Right atrium auricular region (tissue), 2 donors: ENCODE results near the gene CTAGE6. TPM values are rescaled to one million over a fixed set of nuclear protein-coding genes. Genes with fewer than 3 reads are reported as not detected.
"Not testable (repeated sequence)": the region's sequence is repeated elsewhere in the genome, so short reads cannot be mapped to it uniquely, and the experiment has no call there.

Source experiments
- DNase-seq: peaks from one replicate; pipeline ENCODE4 v3.0.0-alpha.2; 2019; ENCODE audit warnings: low spot score
- H3K27ac ChIP-seq, 2 donors: fragments of 200-600 bp; sonication (generic); 1 replicate in 1 of 2; 2 replicates in 1 of 2; pipeline ENCODE4 v1.5.1; 2016 to 2019
- H3K27me3 ChIP-seq, 2 donors: fragments of 200-600 bp; sonication (generic); one replicate each; pipeline versions ENCODE4 v1.5.1 to v1.6.0; 2017 to 2019
- H3K36me3 ChIP-seq: fragments of 200-600 bp; sonication (generic); one replicate; pipeline ENCODE4 v1.5.1; 2016
- H3K4me1 ChIP-seq, 2 donors: fragments of 200-600 bp; sonication (generic); one replicate each; pipeline versions ENCODE4 v1.5.1 to v1.6.0; 2017 to 2019
- H3K4me3 ChIP-seq, 2 donors: fragments of 200-600 bp; sonication (generic); 1 replicate in 1 of 2; 2 replicates in 1 of 2; pipeline ENCODE4 v1.5.1; 2017 to 2019; ENCODE audit warnings: mild to moderate bottlenecking in 1 of 2, moderate library complexity in 1 of 2
- H3K9me3 ChIP-seq, 2 donors: fragments of 200-600 bp; sonication (generic); one replicate each; pipeline ENCODE4 v1.5.1; 2019
- CTCF ChIP-seq, 2 donors: fragments of 200-600 bp; sonication (generic); IDR thresholded peaks; one replicate each; pipeline ENCODE4 v1.5.1; 2019; ENCODE audit warnings: antibody characterized with exemption in 2 of 2
- total RNA-seq, 2 donors: library from RNA; depleted of rRNA; stranded (reverse); fragments of >200 nt; gene quantifications; one replicate each; pipeline ENCODE4 v1.1.0, GENCODE V29; 2016

Gene CTAGE6
- total RNA-seq, 2 donors from 2014 or later: not detected

- not testable (repeated sequence) for H3K9me3 ChIP-seq, H3K27me3 ChIP-seq, H3K36me3 ChIP-seq, DNase-seq, H3K27ac ChIP-seq, H3K4me3 ChIP-seq, H3K4me1 ChIP-seq
- TF ChIP-seq CTCF (IDR thresholded peaks at IDR 0.05): peak in 1 of 2 donors; percentile 66
These were observed 20.3 kb downstream of the CTAGE6 start for GRCh38 chr7:143737037-143737819.

- no peaks in the 10 kb centered on the region for H3K27me3 ChIP-seq
- no peak for TF ChIP-seq CTCF (IDR thresholded peaks at IDR 0.05)
- H3K36me3 ChIP-seq: no peaks in the 10 kb centered on the region
- peaks cover 0 to 3% of the 10 kb centered on the region in 2 donors for H3K4me1 ChIP-seq
- DNase-seq: no peak
- H3K27ac ChIP-seq: no peak overlapping the region
- no peaks in the 10 kb centered on the region for H3K9me3 ChIP-seq
- no peak overlapping the region for H3K4me3 ChIP-seq
These were observed 21.5 kb downstream of the CTAGE6 start for GRCh38 chr7:143735962-143736361.

GRCh38 chr7:143733876-143734275, 23.6 kb downstream of the CTAGE6 start:
- Histone ChIP-seq H3K27me3 (no peaks in the 10 kb centered on the region), H3K27ac (no peak overlapping the region), H3K4me3 (no peak overlapping the region), H3K36me3 (no peaks in the 10 kb centered on the region), H3K9me3 (no peaks in the 10 kb centered on the region), H3K4me1 (peaks cover 0 to 3% of the 10 kb centered on the region in 2 donors)
- no peak for TF ChIP-seq CTCF (IDR thresholded peaks at IDR 0.05)
- no peak for DNase-seq

- H3K4me1 ChIP-seq: no peaks in the 10 kb centered on the region
- no peak overlapping the region for H3K4me3 ChIP-seq
- H3K36me3 ChIP-seq: no peaks in the 10 kb centered on the region
- H3K27ac ChIP-seq: no peak overlapping the region
- DNase-seq: no peak
- H3K27me3 ChIP-seq: no peaks in the 10 kb centered on the region
- no peaks in the 10 kb centered on the region for H3K9me3 ChIP-seq
- no peak for TF ChIP-seq CTCF (IDR thresholded peaks at IDR 0.05)
These were observed 29.1 kb downstream of the CTAGE6 start for GRCh38 chr7:143728333-143728862.

GRCh38 chr7:143727561-143727960, 29.9 kb downstream of the CTAGE6 start:
- H3K27ac ChIP-seq, H3K9me3 ChIP-seq, DNase-seq, H3K36me3 ChIP-seq, H3K27me3 ChIP-seq, H3K4me3 ChIP-seq, H3K4me1 ChIP-seq: not testable (repeated sequence)

GRCh38 chr7:143726143-143726542, 31.4 kb downstream of the CTAGE6 start:
- DNase-seq, H3K36me3 ChIP-seq, H3K9me3 ChIP-seq, H3K27me3 ChIP-seq, H3K27ac ChIP-seq, H3K4me1 ChIP-seq, H3K4me3 ChIP-seq: not testable (repeated sequence)

GRCh38 chr7:143720335-143720734, 37.2 kb downstream of the CTAGE6 start:
- H3K4me1 ChIP-seq, H3K36me3 ChIP-seq, H3K4me3 ChIP-seq, DNase-seq, H3K27me3 ChIP-seq, H3K9me3 ChIP-seq, H3K27ac ChIP-seq: not testable (repeated sequence)

- H3K36me3 ChIP-seq, H3K27ac ChIP-seq, H3K27me3 ChIP-seq, DNase-seq, H3K4me3 ChIP-seq, H3K9me3 ChIP-seq, H3K4me1 ChIP-seq: not testable (repeated sequence)
These were observed 41.8 kb downstream of the CTAGE6 start for GRCh38 chr7:143715543-143716193.

- not testable (repeated sequence) for H3K9me3 ChIP-seq, H3K4me3 ChIP-seq, DNase-seq, H3K4me1 ChIP-seq, H3K27me3 ChIP-seq, H3K36me3 ChIP-seq, H3K27ac ChIP-seq
These were observed 42.7 kb downstream of the CTAGE6 start for GRCh38 chr7:143714581-143715454.

GRCh38 chr7:143712381-143712780, 45.1 kb downstream of the CTAGE6 start:
- H3K9me3 ChIP-seq, H3K4me3 ChIP-seq, DNase-seq, H3K36me3 ChIP-seq, H3K27ac ChIP-seq, H3K27me3 ChIP-seq, H3K4me1 ChIP-seq: not testable (repeated sequence)
